Left colon (tissue), 2 donors: ENCODE results near the gene NID1. TPM values are rescaled to one million over a fixed set of nuclear protein-coding genes. Genes with fewer than 3 reads are reported as not detected.

Experiments used
- ATAC-seq: fragments of 200-7000 bp; cut with Tn5 transposase; one replicate; pipeline ENCODE4 v1.9.1; 2020; ENCODE audit warnings: mild to moderate bottlenecking, moderate library complexity
- DNase-seq, 2 donors: peaks; one replicate each; pipeline ENCODE4 v3.0.0-alpha.2; 2020
- intact Hi-C, 2 donors: fragments of 100-400 bp; cut with DNase I in 1 of 2; cut with micrococcal nuclease in 1 of 2; formaldehyde crosslinking; loops; one replicate each; pipeline versions ENCODE4 v1.11.2 to v1.14.0; 2022; cut with DNase I, micrococcal nuclease
- long read RNA-seq: library from polyadenylated mRNA; unstranded; transcript quantifications from one replicate; pipeline ENCODE4 v2.0.0, GENCODE V29; 2021
- total RNA-seq, 2 donors: library from RNA; stranded (reverse); fragmentation: NEBNext Ultra II Directional; extraction: Animal tissue kit (Norgen Biotek cat#: 25700); gene quantifications; one replicate each; pipeline ENCODE4 v1.2.1, GENCODE V29; 2021
- donor health status: DM: no; HTN: no; CAD: no.
- donor health status: DM: yes; HTN: yes; CAD: no.

The NID1 gene, protein sequence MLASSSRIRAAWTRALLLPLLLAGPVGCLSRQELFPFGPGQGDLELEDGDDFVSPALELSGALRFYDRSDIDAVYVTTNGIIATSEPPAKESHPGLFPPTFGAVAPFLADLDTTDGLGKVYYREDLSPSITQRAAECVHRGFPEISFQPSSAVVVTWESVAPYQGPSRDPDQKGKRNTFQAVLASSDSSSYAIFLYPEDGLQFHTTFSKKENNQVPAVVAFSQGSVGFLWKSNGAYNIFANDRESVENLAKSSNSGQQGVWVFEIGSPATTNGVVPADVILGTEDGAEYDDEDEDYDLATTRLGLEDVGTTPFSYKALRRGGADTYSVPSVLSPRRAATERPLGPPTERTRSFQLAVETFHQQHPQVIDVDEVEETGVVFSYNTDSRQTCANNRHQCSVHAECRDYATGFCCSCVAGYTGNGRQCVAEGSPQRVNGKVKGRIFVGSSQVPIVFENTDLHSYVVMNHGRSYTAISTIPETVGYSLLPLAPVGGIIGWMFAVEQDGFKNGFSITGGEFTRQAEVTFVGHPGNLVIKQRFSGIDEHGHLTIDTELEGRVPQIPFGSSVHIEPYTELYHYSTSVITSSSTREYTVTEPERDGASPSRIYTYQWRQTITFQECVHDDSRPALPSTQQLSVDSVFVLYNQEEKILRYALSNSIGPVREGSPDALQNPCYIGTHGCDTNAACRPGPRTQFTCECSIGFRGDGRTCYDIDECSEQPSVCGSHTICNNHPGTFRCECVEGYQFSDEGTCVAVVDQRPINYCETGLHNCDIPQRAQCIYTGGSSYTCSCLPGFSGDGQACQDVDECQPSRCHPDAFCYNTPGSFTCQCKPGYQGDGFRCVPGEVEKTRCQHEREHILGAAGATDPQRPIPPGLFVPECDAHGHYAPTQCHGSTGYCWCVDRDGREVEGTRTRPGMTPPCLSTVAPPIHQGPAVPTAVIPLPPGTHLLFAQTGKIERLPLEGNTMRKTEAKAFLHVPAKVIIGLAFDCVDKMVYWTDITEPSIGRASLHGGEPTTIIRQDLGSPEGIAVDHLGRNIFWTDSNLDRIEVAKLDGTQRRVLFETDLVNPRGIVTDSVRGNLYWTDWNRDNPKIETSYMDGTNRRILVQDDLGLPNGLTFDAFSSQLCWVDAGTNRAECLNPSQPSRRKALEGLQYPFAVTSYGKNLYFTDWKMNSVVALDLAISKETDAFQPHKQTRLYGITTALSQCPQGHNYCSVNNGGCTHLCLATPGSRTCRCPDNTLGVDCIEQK
- total RNA-seq: 10 to 100 TPM; 12.1 to 24.6 TPM
- long read RNA-seq, partial matches to known transcripts: 3 of 6 reads
- long read RNA-seq, other reads (novel, unspliced or antisense): 3 of 6 reads

- ATAC-seq: peak; percentile 66
- DNase-seq: peak; percentile 55 to 78
- intact Hi-C loops: no loop called here
Measured at GRCh38 chr1:236064674-236065508, at the start of gene NID1. NID1 (minus strand) TSS chr1:236065090; CDS start chr1:236065079, 11 bp downstream.

GRCh38 chr1:236114076-236114747 is 49.3 kb upstream of the NID1 start:
- intact Hi-C loops: no loop called here
- ATAC-seq (no peak), DNase-seq (no peak)

DNA sequence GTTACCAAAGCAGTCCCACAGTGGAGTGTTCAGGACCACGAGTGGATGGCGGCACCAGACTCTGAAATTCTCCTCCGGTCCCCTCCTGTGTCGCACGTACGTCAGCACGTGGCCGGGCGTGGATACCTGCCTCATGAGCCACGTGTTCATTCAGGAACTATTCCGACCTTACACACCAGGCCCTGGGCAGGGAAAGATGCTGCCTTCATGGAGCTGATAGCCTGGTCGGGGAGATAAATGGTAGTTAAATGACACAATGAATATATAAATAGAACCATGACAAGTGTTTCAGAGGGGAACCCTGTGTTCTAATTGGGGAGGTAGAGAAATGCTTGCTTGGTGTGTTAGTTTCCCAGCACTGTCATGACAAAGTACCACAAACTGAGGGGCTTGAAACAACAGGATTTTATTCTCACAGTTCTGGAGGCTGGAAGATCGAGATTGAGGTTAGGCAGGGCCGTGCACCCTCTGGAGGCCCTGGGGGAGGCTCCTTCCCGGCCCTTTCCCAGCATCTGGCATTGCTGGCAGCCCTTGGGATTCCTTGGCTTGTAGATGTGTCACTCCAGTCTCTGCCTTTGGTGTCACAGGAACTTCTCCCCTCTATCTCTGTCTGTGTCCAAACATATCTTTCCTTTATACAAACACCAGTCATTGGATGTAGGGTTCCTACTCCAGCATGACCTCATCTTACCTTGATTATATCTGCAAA is 48.6 kb upstream of the NID1 start:
- DNase-seq (no peak), ATAC-seq (no peak)
- intact Hi-C loops: no loop called here

DNA sequence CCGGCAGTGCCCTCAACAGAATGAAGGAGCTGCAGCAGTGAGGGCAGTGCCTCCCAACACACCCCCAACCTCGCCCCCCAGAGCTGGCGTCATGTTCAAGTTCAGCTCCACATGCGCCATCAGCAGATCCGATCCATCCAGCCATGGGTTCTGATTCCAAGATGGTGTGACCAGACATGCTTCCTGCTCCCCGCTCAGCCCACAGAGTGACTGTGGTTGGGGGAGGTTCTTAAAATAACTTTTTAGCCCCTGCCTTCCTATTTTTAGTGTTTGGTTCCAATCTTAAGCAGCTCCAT is 47.4 kb upstream of the NID1 start:
- intact Hi-C loops: no loop called here
- ATAC-seq (no peak), DNase-seq (no peak)

DNA sequence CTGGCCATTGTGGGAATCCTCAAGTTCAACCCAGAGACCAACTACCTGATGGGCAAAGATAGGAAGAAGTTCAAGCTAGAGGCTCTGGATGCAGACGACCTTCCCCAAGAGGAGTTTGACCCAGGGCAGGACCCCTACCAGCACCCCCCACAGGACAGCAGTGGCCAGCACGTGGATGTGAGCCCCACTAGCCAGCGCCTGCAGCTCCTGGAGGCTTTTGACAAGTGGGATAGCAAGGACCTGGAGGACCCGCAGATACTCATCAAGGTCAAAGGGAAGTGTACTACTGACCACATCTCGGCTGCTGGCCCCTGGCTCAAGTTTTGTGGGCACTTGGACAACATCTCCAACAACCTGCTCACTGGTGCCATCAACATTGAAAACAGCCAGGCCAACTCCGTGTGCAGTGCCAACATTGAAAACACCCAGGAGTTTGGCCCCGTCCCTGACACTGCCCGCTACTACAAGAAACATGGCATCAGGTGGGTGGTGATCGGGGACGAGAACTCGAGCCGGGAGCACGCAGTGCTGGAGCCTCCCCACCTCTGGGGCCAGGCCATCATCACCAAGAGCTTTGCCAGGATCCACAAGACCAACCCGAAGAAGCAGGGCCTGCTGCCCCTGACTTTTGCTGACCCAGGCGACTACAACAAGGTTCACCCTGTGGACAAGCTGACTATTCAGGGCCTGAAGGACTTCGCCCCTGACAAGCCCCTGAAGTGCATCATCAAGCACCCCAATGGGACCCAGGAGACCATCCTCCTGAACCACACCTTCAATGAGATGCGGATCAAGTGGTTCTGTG is 46.8 kb upstream of the NID1 start:
- intact Hi-C loops: no loop called here
- DNase-seq (no peak), ATAC-seq (no peak)

- intact Hi-C loops: no loop called here
- ATAC-seq (no peak), DNase-seq (no peak)
Measured at GRCh38 chr1:236110137-236110536, 45.2 kb upstream of the NID1 start.

- ATAC-seq: no peak
- intact Hi-C loops: loop anchor here in 1 of 2 donors (2.0 kb wide), 1 partner anchor 383 kb away; no protein-coding TSS in a partner anchor
- no peak for DNase-seq
Measured at GRCh38 chr1:236108027-236108648, 43.2 kb upstream of the NID1 start.

DNA sequence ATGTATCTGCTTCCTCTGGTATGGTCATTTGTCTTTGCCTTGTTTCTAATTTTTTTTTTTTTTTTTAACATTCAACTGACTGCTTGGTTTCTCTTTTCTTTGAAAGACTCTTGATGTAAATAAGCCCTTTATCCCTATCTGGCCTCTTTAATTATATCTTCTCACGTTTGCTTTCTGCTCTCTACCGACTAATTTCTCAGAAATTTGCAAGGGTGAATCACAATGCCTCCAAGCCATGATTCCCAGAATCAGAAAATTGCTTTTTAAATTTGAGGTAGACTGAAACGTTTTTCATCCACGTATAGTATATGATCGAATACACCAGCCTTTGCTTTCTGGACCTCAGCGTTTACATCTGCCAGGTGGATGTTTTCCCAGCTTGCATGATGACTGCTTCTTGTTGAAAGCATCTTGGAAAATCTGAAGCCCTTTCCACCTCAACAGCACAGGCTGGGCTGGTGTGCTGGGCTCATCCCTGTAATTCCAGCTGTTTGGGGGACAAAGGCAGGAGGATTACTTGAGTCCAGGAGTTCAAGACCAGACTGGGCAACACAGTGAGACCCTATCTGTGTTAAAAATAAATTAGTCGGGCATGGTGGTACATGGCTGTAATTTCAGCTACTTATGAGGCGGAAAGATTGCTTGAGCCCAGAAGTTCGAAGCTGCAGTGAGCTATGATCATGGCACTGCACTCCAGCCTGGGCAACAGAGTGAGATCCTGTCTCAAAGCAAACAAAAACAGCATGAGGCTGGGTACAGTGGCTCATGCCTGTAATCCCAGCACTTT is 42.4 kb upstream of the NID1 start:
- no peak for DNase-seq
- intact Hi-C loops: no loop called here
- ATAC-seq: no peak

DNA sequence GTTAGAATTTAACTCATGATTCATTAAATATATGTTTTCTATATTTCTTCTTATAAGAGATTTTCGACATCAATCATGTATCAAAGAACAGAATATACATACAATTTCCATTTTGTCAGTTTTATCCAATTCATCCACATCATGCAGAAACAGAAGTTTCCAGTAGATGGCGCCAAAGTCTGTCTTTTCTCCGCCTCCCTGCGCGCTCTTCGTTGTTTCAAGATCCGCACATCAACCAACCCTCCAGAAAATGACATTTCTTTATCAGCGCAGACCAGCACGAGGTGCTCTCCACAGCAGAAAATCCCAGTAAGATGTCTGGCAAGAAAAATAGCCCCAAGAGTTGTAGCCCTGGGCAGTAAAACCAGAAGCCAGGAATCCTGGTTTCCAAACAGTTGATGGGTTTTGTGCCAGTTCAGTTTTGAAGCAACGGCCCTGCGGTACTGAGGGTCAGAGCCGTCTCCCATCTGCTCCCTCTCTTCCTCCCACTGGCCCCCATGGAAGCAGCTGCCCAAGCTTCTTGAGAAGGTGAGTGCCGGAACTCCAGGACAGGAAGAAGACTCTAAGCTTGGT is 38.8 kb upstream of the NID1 start:
- peak; percentile 56 for ATAC-seq
- peak in 1 of 2 donors; percentile 46 for DNase-seq
- intact Hi-C loops: loop anchor here in 1 of 2 donors (5.0 kb wide), 1 partner anchor 389 kb away; no protein-coding TSS in a partner anchor

GRCh38 chr1:236103059-236103458 is 38.2 kb upstream of the NID1 start:
- no peak for ATAC-seq
- intact Hi-C loops: loop anchor here in 1 of 2 donors (5.0 kb wide), 1 partner anchor 389 kb away; no protein-coding TSS in a partner anchor
- DNase-seq: no peak

DNA sequence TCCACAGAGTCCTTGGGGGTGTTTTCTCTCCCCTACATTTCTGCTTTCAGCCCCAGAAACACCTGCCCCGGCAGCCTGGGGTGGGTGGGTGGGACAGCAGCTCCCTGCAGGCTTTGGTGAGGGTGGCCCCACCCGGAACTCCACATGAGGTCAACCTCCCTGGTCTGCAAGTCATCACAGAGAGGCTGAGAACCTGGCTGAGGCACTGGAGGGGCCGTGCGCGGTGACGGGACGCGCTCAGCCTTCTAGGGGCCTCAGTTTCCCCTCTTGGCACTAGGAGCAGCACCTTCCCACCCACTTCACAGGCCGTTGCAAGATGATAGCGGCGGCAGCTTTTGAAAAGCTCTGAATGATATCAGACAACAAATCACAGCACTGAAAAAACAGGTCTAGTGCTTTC is 37.7 kb upstream of the NID1 start:
- ATAC-seq: no peak
- intact Hi-C loops: loop anchor here in 1 of 2 donors (5.0 kb wide), 1 partner anchor 390 kb away; no protein-coding TSS in a partner anchor

GRCh38 chr1:236101233-236102200 is 36.6 kb upstream of the NID1 start:
- intact Hi-C loops: loop anchor here in 1 of 2 donors (5.0 kb wide), 1 partner anchor 391 kb away; no protein-coding TSS in a partner anchor
- ATAC-seq (no peak), DNase-seq (no peak)

More for the DNA sequence above, 37.7 kb upstream of the NID1 start:
- DNase-seq: no peak

- intact Hi-C loops: loop anchor here in 1 of 2 donors (5.0 kb wide), 1 partner anchor 392 kb away; no protein-coding TSS in a partner anchor
- ATAC-seq (no peak), DNase-seq (no peak)
Measured at GRCh38 chr1:236100799-236101198, 35.9 kb upstream of the NID1 start.
